Measurements from ENCODE around the gene CALY. TPM values are rescaled to one million over a fixed set of nuclear protein-coding genes. Genes with fewer than 3 reads are reported as not detected.
A peak's percentile ranks its signal among the peaks of the same experiment; 100 is the strongest.

The CALY gene
- total RNA-seq (2021) (0.57 TPM in 1 of 2 replicates, not detected in the other), Bru-seq, nascent RNA (not detected), BruChase-seq, experiment 1, labeled RNA remaining after a 2-hour chase (percentile 10 among the genes with signal in this experiment), BruChase-seq, experiment 2, labeled RNA remaining after a 6-hour chase (percentile 10 among the genes with signal in this experiment)
- long read RNA-seq: 0 reads

- Histone ChIP-seq H3K9me3 (ENCODE audit: low read depth, low read length, poor library complexity, severe bottlenecking) (no peaks in the 10 kb centered on the region), H3K4me3 (ENCODE audit: low read depth, low read length, poor library complexity, severe bottlenecking) (peak within 1 kb of the TSS; percentile 28), H3K27me3 (replicated peaks; ENCODE audit: insufficient read depth, low read depth, low read length, poor library complexity) (peaks cover 53% of the 10 kb centered on the region), H3K36me3 (ENCODE audit: insufficient read depth, low read length, poor library complexity, severe bottlenecking) (no peaks in the 10 kb centered on the region), H3K4me1 (ENCODE audit: insufficient read depth, low read length, poor library complexity, severe bottlenecking) (peaks cover 18% of the 10 kb centered on the region), H3K27ac (ENCODE audit: low read depth, low read length, poor library complexity, severe bottlenecking) (no peak within 1 kb of the TSS)
- POLR2A ChIA-PET (ENCODE audit: low non-redundant PET): no interaction called here
- peak; percentile 56 for DNase-seq (ENCODE audit: low spot score)
- BruUV-seq (replicated peaks): no TSS peak
- intact Hi-C loops (cut with micrococcal nuclease; ENCODE audit: unreplicated experiment): no loop called here
- peak; percentile 95 for TF ChIP-seq EZH2 (IDR thresholded peaks at IDR 0.05; ENCODE audit: borderline replicate concordance, low read depth, low read length, poor library complexity, severe bottlenecking)
- no peak for TF ChIP-seq CTCF (conservative IDR thresholded peaks at IDR 0.05; ENCODE audit: low read depth, low read length)
- CTCF ChIA-PET: interaction anchor here (0.5 kb wide), 1 partner anchor 1549 kb away, joined by 3 read pairs; no protein-coding TSS in a partner anchor
Measured at GRCh38 chr10:133336577-133337369, at the start of gene CALY. Gene CALY (minus strand): TSS chr10:133336896. CDS start chr10:133328989, 7,907 bp downstream.

- H3K9me3 ChIP-seq (ENCODE audit: low read depth, low read length, poor library complexity, severe bottlenecking): no peaks in the 10 kb centered on the region
- no peak for DNase-seq (ENCODE audit: low spot score)
- H3K27ac ChIP-seq (ENCODE audit: low read depth, low read length, poor library complexity, severe bottlenecking): no peak overlapping the region
- intact Hi-C loops (cut with micrococcal nuclease; ENCODE audit: unreplicated experiment): no loop called here
- POLR2A ChIA-PET (ENCODE audit: low non-redundant PET): no interaction called here
- no peak overlapping the region for H3K4me3 ChIP-seq (ENCODE audit: low read depth, low read length, poor library complexity, severe bottlenecking)
- H3K4me1 ChIP-seq (ENCODE audit: insufficient read depth, low read length, poor library complexity, severe bottlenecking): no peaks in the 10 kb centered on the region
- no peaks in the 10 kb centered on the region for H3K27me3 ChIP-seq (replicated peaks; ENCODE audit: insufficient read depth, low read depth, low read length, poor library complexity)
- no TSS peak for BruUV-seq (replicated peaks)
- H3K36me3 ChIP-seq (ENCODE audit: insufficient read depth, low read length, poor library complexity, severe bottlenecking): no peaks in the 10 kb centered on the region
- TF ChIP-seq EZH2 (IDR thresholded peaks at IDR 0.05; ENCODE audit: borderline replicate concordance, low read depth, low read length, poor library complexity, severe bottlenecking) (no peak), CTCF (conservative IDR thresholded peaks at IDR 0.05; ENCODE audit: low read depth, low read length) (no peak)
- CTCF ChIA-PET: no interaction called here
Measured at GRCh38 chr10:133385214-133385613, 48.5 kb upstream of the CALY start.

DNA sequence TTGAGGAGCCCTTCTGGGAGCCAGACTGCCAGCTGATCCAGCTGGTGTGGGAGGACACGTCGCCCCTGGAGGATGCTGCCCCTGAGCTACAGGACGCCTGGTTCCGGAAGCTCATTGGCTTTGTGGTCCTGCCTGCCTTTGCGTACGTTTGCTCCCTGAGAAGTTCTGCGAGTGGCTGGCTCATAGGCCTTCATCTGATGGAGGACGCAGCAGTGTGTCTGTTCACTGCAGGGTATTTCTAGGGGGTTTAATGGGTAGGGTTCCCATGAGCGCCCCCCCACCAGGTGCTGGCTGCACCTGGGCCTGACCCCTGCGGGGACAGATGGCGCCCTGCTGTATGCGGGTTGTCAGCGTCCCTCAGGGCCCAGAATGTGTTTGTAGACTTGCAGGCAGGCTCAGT lies 47.4 kb upstream of the CALY start:
- CTCF ChIA-PET: no interaction called here
- Histone ChIP-seq H3K4me1 (ENCODE audit: insufficient read depth, low read length, poor library complexity, severe bottlenecking) (no peaks in the 10 kb centered on the region), H3K9me3 (ENCODE audit: low read depth, low read length, poor library complexity, severe bottlenecking) (no peaks in the 10 kb centered on the region), H3K36me3 (ENCODE audit: insufficient read depth, low read length, poor library complexity, severe bottlenecking) (no peaks in the 10 kb centered on the region), H3K27me3 (replicated peaks; ENCODE audit: insufficient read depth, low read depth, low read length, poor library complexity) (no peaks in the 10 kb centered on the region), H3K4me3 (ENCODE audit: low read depth, low read length, poor library complexity, severe bottlenecking) (no peak overlapping the region), H3K27ac (ENCODE audit: low read depth, low read length, poor library complexity, severe bottlenecking) (no peak overlapping the region)
- no TSS peak for BruUV-seq (replicated peaks)
- intact Hi-C loops (cut with micrococcal nuclease; ENCODE audit: unreplicated experiment): no loop called here
- TF ChIP-seq CTCF (conservative IDR thresholded peaks at IDR 0.05; ENCODE audit: low read depth, low read length) (no peak), EZH2 (IDR thresholded peaks at IDR 0.05; ENCODE audit: borderline replicate concordance, low read depth, low read length, poor library complexity, severe bottlenecking) (no peak)
- DNase-seq (ENCODE audit: low spot score): no peak
- POLR2A ChIA-PET (ENCODE audit: low non-redundant PET): no interaction called here
